22Rv1 (cell line): Measurements from ENCODE around the gene CTDP1.

Source experiments
- CTCF ChIP-seq: fragments of 450-650 bp; IDR thresholded peaks from 2 replicates; pipeline ENCODE4 v1.5.1; 2017; ENCODE audit warnings: mild to moderate bottlenecking
- ZFX ChIP-seq: fragments of 450-650 bp; IDR thresholded peaks from 2 replicates; pipeline ENCODE4 v1.6.1; 2017; ENCODE audit warnings: antibody characterized with exemption, borderline replicate concordance

- TF ChIP-seq CTCF: no peak
- no peak for TF ChIP-seq ZFX
Observed at GRCh38 chr18:79794846-79795245, 115.2 kb downstream of the CTDP1 start.
